GM18507 (cell line): Measurements from ENCODE around the gene GPR83.

Source experiments
- DNase-seq: peaks from one replicate; pipeline ENCODE4 v3.0.0; 2011; ENCODE audit warnings: low read depth; ENCODE audit not compliant: insufficient read length; ENCODE audit errors: extremely low spot score
- FAIRE-seq: peaks from 2 replicates; lab custom pipeline; 2011; peaks lifted over from hg19 to GRCh38; lab: Jason Lieb, UNC

Gene GPR83

GRCh38 chr11:94400839-94401772, at the start of gene GPR83:
Gene GPR83 (minus strand): TSS chr11:94401419. CDS start chr11:94401247, 172 bp downstream.
- no peak for DNase-seq
- FAIRE-seq: no peak

- FAIRE-seq (no peak), DNase-seq (no peak)
Measured at GRCh38 chr11:94450048-94450447, 48.8 kb upstream of the GPR83 start.

GRCh38 chr11:94449437-94449836, 48.2 kb upstream of the GPR83 start:
- no peak for FAIRE-seq
- DNase-seq: no peak

GRCh38 chr11:94449029-94449428, 47.8 kb upstream of the GPR83 start:
- DNase-seq: no peak
- no peak for FAIRE-seq

- FAIRE-seq (no peak), DNase-seq (no peak)
Measured at GRCh38 chr11:94447149-94447548, 45.9 kb upstream of the GPR83 start.

- FAIRE-seq (no peak), DNase-seq (no peak)
Measured at GRCh38 chr11:94445641-94446040, 44.4 kb upstream of the GPR83 start.

GRCh38 chr11:94433049-94433448, 31.8 kb upstream of the GPR83 start:
- no peak for DNase-seq

GRCh38 chr11:94424662-94425061, 23.4 kb upstream of the GPR83 start:
- DNase-seq (no peak), FAIRE-seq (no peak)

More at GRCh38 chr11:94433049-94433448, 31.8 kb upstream of the GPR83 start:
- no peak for FAIRE-seq

GRCh38 chr11:94424011-94424410, 22.8 kb upstream of the GPR83 start:
- FAIRE-seq (no peak), DNase-seq (no peak)

GRCh38 chr11:94423507-94423906, 22.3 kb upstream of the GPR83 start:
- DNase-seq: no peak
- FAIRE-seq: no peak

GRCh38 chr11:94418123-94418765, 17.0 kb upstream of the GPR83 start:
- no peak for FAIRE-seq
- no peak for DNase-seq

- FAIRE-seq: no peak
- DNase-seq: no peak
Measured at GRCh38 chr11:94417386-94417987, 16.3 kb upstream of the GPR83 start.

GRCh38 chr11:94405062-94405833, 4.0 kb upstream of the GPR83 start:
- no peak for DNase-seq
- no peak for FAIRE-seq

- FAIRE-seq: no peak
- DNase-seq: no peak
Measured at GRCh38 chr11:94402355-94402754, 1.1 kb upstream of the GPR83 start.

- DNase-seq: no peak
- FAIRE-seq: no peak
Measured at GRCh38 chr11:94401773-94402265, 600 bp upstream of the GPR83 start.

GRCh38 chr11:94400457-94400838, 771 bp downstream of the GPR83 start:
- FAIRE-seq: no peak
- no peak for DNase-seq

- DNase-seq: no peak
- FAIRE-seq: no peak
Measured at GRCh38 chr11:94400050-94400449, 1.2 kb downstream of the GPR83 start.

GRCh38 chr11:94398101-94398500, 3.1 kb downstream of the GPR83 start:
- FAIRE-seq (no peak), DNase-seq (no peak)

GRCh38 chr11:94396282-94396681, 4.9 kb downstream of the GPR83 start:
- FAIRE-seq (no peak), DNase-seq (no peak)
